Measurements from ENCODE around the gene FBXO27.

- TF ChIP-seq POLR2A (IDR thresholded peaks at IDR 0.05; ENCODE audit: low read length), result no peak
- no peak for TF ChIP-seq GATA1 (IDR thresholded peaks at IDR 0.05; ENCODE audit: low read depth, low read length)
Observed at GRCh38 chr19:39070888-39071287, 38.5 kb upstream of the FBXO27 start.

All from erythroblast (primary cell).